ENCODE data around the gene CIT.

DNA sequence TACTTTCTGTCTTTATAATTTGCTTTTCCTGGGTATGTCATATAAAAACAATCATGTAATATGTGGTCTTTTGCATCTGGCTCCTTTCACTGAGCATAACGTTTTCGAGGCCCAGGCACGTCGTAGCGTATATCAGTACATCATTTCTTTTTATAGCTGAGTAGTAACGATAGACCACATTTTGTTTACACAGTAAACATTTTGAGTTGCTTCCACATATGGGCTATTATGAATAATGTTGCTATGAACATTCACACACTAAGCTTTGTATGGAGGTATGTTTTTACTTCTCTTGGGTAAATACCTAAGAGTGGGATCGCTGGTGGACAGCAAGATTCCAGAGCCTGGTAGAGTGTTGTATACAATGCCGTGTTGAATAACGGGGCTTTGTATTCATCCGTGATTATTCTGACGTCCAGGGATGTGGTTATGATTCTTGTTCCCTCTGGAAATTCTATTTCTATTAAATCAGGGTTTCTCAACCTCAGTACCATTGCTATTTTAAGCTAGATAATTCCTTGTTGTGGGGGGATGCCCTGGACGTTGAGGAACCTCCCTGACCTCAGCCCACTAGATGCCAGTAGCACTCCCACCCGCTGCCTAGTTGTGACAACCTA lies 38.9 kb upstream of the CIT start:
- TF ChIP-seq, protein P1, sequence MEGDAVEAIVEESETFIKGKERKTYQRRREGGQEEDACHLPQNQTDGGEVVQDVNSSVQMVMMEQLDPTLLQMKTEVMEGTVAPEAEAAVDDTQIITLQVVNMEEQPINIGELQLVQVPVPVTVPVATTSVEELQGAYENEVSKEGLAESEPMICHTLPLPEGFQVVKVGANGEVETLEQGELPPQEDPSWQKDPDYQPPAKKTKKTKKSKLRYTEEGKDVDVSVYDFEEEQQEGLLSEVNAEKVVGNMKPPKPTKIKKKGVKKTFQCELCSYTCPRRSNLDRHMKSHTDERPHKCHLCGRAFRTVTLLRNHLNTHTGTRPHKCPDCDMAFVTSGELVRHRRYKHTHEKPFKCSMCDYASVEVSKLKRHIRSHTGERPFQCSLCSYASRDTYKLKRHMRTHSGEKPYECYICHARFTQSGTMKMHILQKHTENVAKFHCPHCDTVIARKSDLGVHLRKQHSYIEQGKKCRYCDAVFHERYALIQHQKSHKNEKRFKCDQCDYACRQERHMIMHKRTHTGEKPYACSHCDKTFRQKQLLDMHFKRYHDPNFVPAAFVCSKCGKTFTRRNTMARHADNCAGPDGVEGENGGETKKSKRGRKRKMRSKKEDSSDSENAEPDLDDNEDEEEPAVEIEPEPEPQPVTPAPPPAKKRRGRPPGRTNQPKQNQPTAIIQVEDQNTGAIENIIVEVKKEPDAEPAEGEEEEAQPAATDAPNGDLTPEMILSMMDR (IDR thresholded peaks at IDR 0.05), result no peak
- TF ChIP-seq POLR2A (IDR thresholded peaks at IDR 0.05), result no peak

All from body of pancreas (tissue), 4 donors.